ENCODE measurements around the gene CLASRP. TPM values are rescaled to one million over a fixed set of nuclear protein-coding genes. Genes with fewer than 3 reads are reported as not detected.

Gene CLASRP
- polyA plus RNA-seq, 2 of the 4 experiments (the other 2 are of a cell fraction), result 39.0 to 86.4 TPM

DNA sequence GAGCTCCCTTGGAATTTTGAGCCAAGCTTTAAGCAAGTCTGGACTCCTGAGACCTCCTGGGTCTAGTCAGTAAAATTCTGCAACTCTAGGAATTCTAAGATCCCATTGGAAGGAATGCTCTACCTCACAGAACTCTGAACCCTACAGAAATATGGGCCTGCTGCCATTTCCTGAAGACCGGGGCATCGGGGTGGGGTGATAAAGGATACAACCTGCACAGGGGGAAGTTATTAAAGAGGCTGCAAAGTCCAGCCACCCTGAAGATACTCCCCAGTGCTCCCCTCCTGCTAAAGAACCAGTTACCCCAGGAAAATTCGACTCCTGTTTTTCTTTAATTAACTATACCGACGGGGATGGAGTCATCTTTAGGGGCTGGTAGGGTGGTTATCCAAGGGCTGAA is 51.8 kb downstream of the CLASRP start:
- Histone ChIP-seq H3K4me1 (peaks cover 26% of the 10 kb centered on the region), H3K4me2 (peak overlapping the region; percentile 96), H3K4me3 (peak overlapping the region; percentile 39), H3K9me3 (no peaks in the 10 kb centered on the region), H3K27ac (peak overlapping the region; percentile 59 to 83)
- ATAC-seq, result no peak
- 72% methylated on average over 5 of the region's 5 CpGs for WGBS (ENCODE audit: missing lambda C conversion rate)
- no peak for FAIRE-seq
- TF ChIP-seq POLR2A (IDR thresholded peaks at IDR 0.05; ENCODE audit: low read length) (no peak), NR3C1 (IDR thresholded peaks at IDR 0.05) (no peak), ZFP36 (IDR thresholded peaks at IDR 0.05; ENCODE audit: borderline replicate concordance, partially characterized antibody) (no peak), JUN (IDR thresholded peaks at IDR 0.05) (no peak), MAFK (IDR thresholded peaks at IDR 0.05; ENCODE audit: partially characterized antibody) (no peak), GATA3 (IDR thresholded peaks at IDR 0.05; ENCODE audit: borderline replicate concordance) (no peak), RFX5 (IDR thresholded peaks at IDR 0.05) (no peak)
- TF ChIP-seq, protein P1, sequence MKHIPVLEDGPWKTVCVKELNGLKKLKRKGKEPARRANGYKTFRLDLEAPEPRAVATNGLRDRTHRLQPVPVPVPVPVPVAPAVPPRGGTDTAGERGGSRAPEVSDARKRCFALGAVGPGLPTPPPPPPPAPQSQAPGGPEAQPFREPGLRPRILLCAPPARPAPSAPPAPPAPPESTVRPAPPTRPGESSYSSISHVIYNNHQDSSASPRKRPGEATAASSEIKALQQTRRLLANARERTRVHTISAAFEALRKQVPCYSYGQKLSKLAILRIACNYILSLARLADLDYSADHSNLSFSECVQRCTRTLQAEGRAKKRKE (CRISPR knock-in tag; IDR thresholded peaks at IDR 0.05; ENCODE audit: low read depth), result no peak
- TF ChIP-seq, protein P2, sequence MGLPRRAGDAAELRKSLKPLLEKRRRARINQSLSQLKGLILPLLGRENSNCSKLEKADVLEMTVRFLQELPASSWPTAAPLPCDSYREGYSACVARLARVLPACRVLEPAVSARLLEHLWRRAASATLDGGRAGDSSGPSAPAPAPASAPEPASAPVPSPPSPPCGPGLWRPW (IDR thresholded peaks at IDR 0.05), result no peak
- no peak for DNase-seq (ENCODE audit: low read depth in 1 of 2, low spot score in 1 of 2)
- CTCF ChIA-PET, result interaction anchor here (0.6 to 1.8 kb wide), 5 partner anchors 13 to 31 kb away, joined by 3 to 6 read pairs (median 4); partner anchors contain the start of gene ZNF296
- POLR2A ChIA-PET, result interaction anchor here (0.5 to 2.9 kb wide), 4 partner anchors 11 to 88 kb away, joined by 3 to 23 read pairs (median 17); partner anchors contain the start of genes BLOC1S3, CLASRP, GEMIN7 and TRAPPC6A

DNA sequence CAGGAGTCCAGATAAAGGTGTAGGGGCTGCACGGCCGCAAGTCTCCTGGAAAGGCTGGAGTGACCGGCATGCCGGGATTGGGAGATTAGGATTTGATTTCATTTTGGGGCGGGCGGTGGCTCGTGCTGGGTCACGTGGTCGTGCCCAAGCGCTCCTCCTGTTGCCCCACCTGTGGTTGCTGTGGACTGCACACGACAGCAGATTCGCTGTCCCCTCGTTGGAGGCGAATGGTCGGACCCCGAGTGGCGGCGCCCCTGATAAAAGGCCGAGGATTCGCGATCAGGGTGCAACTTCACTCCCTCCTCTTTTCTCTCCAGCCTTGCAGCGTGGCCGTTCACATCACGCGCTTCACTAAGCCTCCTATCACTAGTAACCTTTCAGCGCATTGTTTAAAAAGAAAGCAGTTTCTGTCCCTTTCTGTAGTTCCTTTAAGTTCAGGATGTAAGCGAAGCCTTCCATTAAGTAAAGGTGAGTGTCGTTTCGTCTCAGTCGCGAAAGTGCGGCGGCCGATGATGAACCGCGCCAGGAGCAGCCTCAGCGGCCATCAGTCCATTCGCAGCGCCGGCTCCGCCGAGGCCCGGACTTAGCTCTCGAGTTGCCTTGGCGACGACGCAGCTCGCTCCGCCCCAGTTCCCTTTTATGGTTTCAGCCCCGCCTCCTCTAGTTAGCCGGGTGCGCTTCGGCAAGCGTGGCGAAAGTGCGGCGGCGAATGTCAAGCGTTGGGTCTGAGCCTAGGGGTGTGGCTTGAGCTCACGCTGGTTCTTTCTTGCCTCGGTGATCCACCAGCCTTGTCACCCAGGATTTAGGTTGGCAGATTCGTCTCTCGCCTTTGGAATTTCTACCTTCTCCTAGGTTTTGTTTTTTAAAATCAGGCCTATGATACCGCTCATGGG is 52.4 kb downstream of the CLASRP start:
- ATAC-seq, result peak; percentile 84 to 87
- H3K27ac ChIP-seq, result peak overlapping the region; percentile 92 to 94
- FAIRE-seq, result peak; percentile 99
- H3K4me1 ChIP-seq, result peaks cover 32% of the 10 kb centered on the region
- peak overlapping the region; percentile 86 for H3K4me3 ChIP-seq
- peak; percentile 99 to 100 for DNase-seq (ENCODE audit: low read depth in 1 of 2, low spot score in 1 of 2)
- ChIA-PET CTCF (interaction anchor here (1.0 to 2.9 kb wide), 10 partner anchors 10 to 187 kb away, joined by 3 to 20 read pairs (median 4); partner anchors contain the start of gene TRAPPC6A), POLR2A (interaction anchor here (0.7 to 2.9 kb wide), 13 partner anchors 9 to 247 kb away, joined by 3 to 23 read pairs (median 4); partner anchors contain the start of genes BLOC1S3, CLASRP, CLPTM1 and GEMIN7)
- WGBS (ENCODE audit: missing lambda C conversion rate), result 16% methylated on average over 64 of the region's 64 CpGs
- no peaks in the 10 kb centered on the region for H3K9me3 ChIP-seq
- H3K4me2 ChIP-seq, result peak overlapping the region; percentile 96
- TF ChIP-seq HEYL (CRISPR knock-in tag; IDR thresholded peaks at IDR 0.05), result no peak
- TF ChIP-seq HOXA7 (CRISPR knock-in tag; IDR thresholded peaks at IDR 0.05), result peak; percentile 80; the same call in 1 of the 2 replicates
- TF ChIP-seq, protein P3, sequence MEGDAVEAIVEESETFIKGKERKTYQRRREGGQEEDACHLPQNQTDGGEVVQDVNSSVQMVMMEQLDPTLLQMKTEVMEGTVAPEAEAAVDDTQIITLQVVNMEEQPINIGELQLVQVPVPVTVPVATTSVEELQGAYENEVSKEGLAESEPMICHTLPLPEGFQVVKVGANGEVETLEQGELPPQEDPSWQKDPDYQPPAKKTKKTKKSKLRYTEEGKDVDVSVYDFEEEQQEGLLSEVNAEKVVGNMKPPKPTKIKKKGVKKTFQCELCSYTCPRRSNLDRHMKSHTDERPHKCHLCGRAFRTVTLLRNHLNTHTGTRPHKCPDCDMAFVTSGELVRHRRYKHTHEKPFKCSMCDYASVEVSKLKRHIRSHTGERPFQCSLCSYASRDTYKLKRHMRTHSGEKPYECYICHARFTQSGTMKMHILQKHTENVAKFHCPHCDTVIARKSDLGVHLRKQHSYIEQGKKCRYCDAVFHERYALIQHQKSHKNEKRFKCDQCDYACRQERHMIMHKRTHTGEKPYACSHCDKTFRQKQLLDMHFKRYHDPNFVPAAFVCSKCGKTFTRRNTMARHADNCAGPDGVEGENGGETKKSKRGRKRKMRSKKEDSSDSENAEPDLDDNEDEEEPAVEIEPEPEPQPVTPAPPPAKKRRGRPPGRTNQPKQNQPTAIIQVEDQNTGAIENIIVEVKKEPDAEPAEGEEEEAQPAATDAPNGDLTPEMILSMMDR (IDR thresholded peaks at IDR 0.05), result no peak
- TF ChIP-seq, protein P1 (CRISPR knock-in tag; IDR thresholded peaks at IDR 0.05; ENCODE audit: low read depth), result no peak
- TF ChIP-seq RAD21 (conservative IDR thresholded peaks at IDR 0.05 in 1 of 2, IDR thresholded peaks at IDR 0.05 in 1 of 2), result 0 out of 5 replicates have a peak, but pooled peaks of 1 of the 2 experiments have one; percentile 1
- peak; percentile 66 to 93 for TF ChIP-seq JUN (IDR thresholded peaks at IDR 0.05)
- TF ChIP-seq KDM1A (IDR thresholded peaks at IDR 0.05; ENCODE audit: low read depth), result no peak
- no peak for TF ChIP-seq ZSCAN20 (CRISPR knock-in tag; IDR thresholded peaks at IDR 0.05)
- peak in 1 of 2 experiments; percentile 45; a peak in 1 of 4 replicates for TF ChIP-seq CEBPB (IDR thresholded peaks at IDR 0.05)
- no peak for TF ChIP-seq RNF2 (IDR thresholded peaks at IDR 0.05; ENCODE audit: borderline replicate concordance, low read depth)
- TF ChIP-seq CBX2 (IDR thresholded peaks at IDR 0.05; ENCODE audit: borderline replicate concordance, low read depth), result no peak
- TF ChIP-seq GATA3 (IDR thresholded peaks at IDR 0.05; ENCODE audit: borderline replicate concordance), result peak; percentile 52; the same call in 1 of the 2 replicates
- TF ChIP-seq JUNB (IDR thresholded peaks at IDR 0.05), result no peak
- no peak for TF ChIP-seq ZC3H11A (IDR thresholded peaks at IDR 0.05)
- no peak for TF ChIP-seq NR3C1 (IDR thresholded peaks at IDR 0.05)
- TF ChIP-seq MYC (IDR thresholded peaks at IDR 0.05; ENCODE audit: borderline replicate concordance, low read length), result peak; percentile 28; the same call in 1 of the 2 replicates
- TF ChIP-seq HOXB13 (CRISPR knock-in tag; IDR thresholded peaks at IDR 0.05; ENCODE audit: low read depth), result no peak
- no peak for TF ChIP-seq HDAC2 (IDR thresholded peaks at IDR 0.05)
- TF ChIP-seq, protein P4, sequence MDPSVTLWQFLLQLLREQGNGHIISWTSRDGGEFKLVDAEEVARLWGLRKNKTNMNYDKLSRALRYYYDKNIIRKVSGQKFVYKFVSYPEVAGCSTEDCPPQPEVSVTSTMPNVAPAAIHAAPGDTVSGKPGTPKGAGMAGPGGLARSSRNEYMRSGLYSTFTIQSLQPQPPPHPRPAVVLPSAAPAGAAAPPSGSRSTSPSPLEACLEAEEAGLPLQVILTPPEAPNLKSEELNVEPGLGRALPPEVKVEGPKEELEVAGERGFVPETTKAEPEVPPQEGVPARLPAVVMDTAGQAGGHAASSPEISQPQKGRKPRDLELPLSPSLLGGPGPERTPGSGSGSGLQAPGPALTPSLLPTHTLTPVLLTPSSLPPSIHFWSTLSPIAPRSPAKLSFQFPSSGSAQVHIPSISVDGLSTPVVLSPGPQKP (IDR thresholded peaks at IDR 0.05; ENCODE audit: low read depth, low read length), result no peak
- TF ChIP-seq, protein P5, sequence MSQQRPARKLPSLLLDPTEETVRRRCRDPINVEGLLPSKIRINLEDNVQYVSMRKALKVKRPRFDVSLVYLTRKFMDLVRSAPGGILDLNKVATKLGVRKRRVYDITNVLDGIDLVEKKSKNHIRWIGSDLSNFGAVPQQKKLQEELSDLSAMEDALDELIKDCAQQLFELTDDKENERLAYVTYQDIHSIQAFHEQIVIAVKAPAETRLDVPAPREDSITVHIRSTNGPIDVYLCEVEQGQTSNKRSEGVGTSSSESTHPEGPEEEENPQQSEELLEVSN (IDR thresholded peaks at IDR 0.05; ENCODE audit: borderline replicate concordance, low read depth), result peak; percentile 79; the same call in 1 of the 2 replicates
- 0 out of 2 replicates have a peak, but pooled peaks have one; percentile 12 for TF ChIP-seq RFX5 (IDR thresholded peaks at IDR 0.05)
- TF ChIP-seq TFCP2L1 (CRISPR knock-in tag; IDR thresholded peaks at IDR 0.05), result 0 out of 2 replicates have a peak, but pooled peaks have one; percentile 42
- TF ChIP-seq, protein P2 (IDR thresholded peaks at IDR 0.05), result no peak
- TF ChIP-seq KDM5A (IDR thresholded peaks at IDR 0.05), result no peak
- TF ChIP-seq ZNF302 (CRISPR knock-in tag; IDR thresholded peaks at IDR 0.05), result no peak
- 0 out of 2 replicates have a peak, but pooled peaks have one; percentile 49 for TF ChIP-seq FOSB (CRISPR knock-in tag; IDR thresholded peaks at IDR 0.05)

Data from A549 (cell line).